Panc1 (cell line): Measurements from ENCODE around the gene ST8SIA1.

Experiments used
- CTCF ChIP-seq: fragments of 450-650 bp; IDR thresholded peaks from 2 replicates; pipeline ENCODE4 v1.5.1; 2017; ENCODE audit warnings: mild to moderate bottlenecking
- POLR2AphosphoS5 ChIP-seq: IDR thresholded peaks from 2 replicates; pipeline ENCODE4 v1.6.1; 2012; ENCODE audit warnings: mild to moderate bottlenecking, low read depth, low read length, moderate library complexity
- SIN3A ChIP-seq: IDR thresholded peaks from 2 replicates; pipeline ENCODE4 v1.6.1; 2012; ENCODE audit warnings: low read depth, mild to moderate bottlenecking, low read length, moderate library complexity, borderline replicate concordance; ENCODE audit not compliant: insufficient read depth

- TF ChIP-seq CTCF = no peak
- TF ChIP-seq SIN3A = no peak
- TF ChIP-seq POLR2AphosphoS5 = no peak
Measured at GRCh38 chr12:22321638-22322037, 12.9 kb downstream of the ST8SIA1 start.
